ENCODE data around the gene HELZ. TPM values are rescaled to one million over a fixed set of nuclear protein-coding genes. Genes with fewer than 3 reads are reported as not detected.

Gene HELZ
- total and polyA plus RNA-seq, 5 donors, result 5.6 to 43.9 (median 37.2) TPM

DNA sequence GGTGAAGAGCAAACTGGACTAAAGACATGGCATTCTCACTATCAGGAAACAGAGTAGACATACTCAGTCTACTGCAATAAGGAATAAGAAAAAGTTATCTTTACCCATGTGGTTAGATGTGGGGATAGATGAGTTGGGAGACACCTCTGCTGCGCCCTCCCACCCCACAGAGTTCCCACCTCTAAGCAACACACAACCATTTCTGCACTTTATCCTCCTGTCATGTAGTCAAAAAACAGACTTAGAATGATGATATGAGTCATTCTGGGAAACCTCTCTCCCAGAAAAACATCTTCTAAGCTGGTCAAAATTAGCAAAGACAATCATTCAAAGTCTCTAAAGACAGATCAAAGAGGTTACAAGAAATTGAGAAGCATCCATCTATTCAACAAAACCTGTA lies 105.7 kb downstream of the HELZ start:
- WGBS, result 98% methylated on average over 1 of the region's 1 CpG
- H3K4me3 ChIP-seq (ENCODE audit: low read length), result no peak overlapping the region
- intact Hi-C loops (cut with DNase I), result no loop called here
- no peaks in the 10 kb centered on the region for H3K4me1 ChIP-seq (ENCODE audit: control insufficient read depth, insufficient read depth, low read length)
- H3K9me3 ChIP-seq (ENCODE audit: control insufficient read depth, low read length), result no peaks in the 10 kb centered on the region
- no peaks in the 10 kb centered on the region for H3K27me3 ChIP-seq (ENCODE audit: control insufficient read depth, insufficient read depth)
- H3K27ac ChIP-seq (ENCODE audit: low read length), result no peak overlapping the region
- no peak for ATAC-seq
- no peak for DNase-seq

DNA sequence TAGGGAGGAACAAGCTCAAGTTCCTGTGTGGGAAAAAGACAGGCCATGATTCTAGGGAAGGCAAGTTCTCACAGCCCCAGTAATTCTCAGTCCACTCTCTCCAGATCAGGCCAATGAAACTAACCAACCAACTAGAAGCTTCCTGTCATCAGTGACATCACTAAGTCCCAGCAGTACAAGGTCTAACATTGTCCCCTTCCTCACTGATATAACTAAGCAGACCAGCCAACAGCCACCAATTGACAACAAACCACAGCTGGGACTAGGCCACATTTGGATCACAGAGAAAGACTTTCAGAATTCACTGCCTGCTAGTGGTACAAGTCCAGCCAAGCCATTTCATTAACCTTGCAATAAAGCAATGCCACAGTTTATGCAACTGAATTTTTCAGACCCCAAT lies 106.6 kb downstream of the HELZ start:
- Histone ChIP-seq H3K9me3 (ENCODE audit: control insufficient read depth, low read length) (no peaks in the 10 kb centered on the region), H3K27ac (ENCODE audit: low read length) (no peak overlapping the region), H3K27me3 (ENCODE audit: control insufficient read depth, insufficient read depth) (no peaks in the 10 kb centered on the region), H3K4me3 (ENCODE audit: low read length) (no peak overlapping the region), H3K4me1 (ENCODE audit: control insufficient read depth, insufficient read depth, low read length) (no peaks in the 10 kb centered on the region)
- intact Hi-C loops (cut with DNase I), result no loop called here
- DNase-seq (no peak), ATAC-seq (no peak)

- Histone ChIP-seq H3K4me1 (ENCODE audit: control insufficient read depth, insufficient read depth, low read length) (no peaks in the 10 kb centered on the region), H3K27me3 (ENCODE audit: control insufficient read depth, insufficient read depth) (no peaks in the 10 kb centered on the region), H3K27ac (ENCODE audit: low read length) (no peak overlapping the region), H3K9me3 (ENCODE audit: control insufficient read depth, low read length) (no peaks in the 10 kb centered on the region), H3K4me3 (ENCODE audit: low read length) (no peak overlapping the region)
- no peak for ATAC-seq
- WGBS, result 86% methylated on average over 5 of the region's 5 CpGs
- no peak for DNase-seq
- intact Hi-C loops (cut with DNase I), result no loop called here
Measured at GRCh38 chr17:67137860-67138259, 107.1 kb downstream of the HELZ start.

DNA sequence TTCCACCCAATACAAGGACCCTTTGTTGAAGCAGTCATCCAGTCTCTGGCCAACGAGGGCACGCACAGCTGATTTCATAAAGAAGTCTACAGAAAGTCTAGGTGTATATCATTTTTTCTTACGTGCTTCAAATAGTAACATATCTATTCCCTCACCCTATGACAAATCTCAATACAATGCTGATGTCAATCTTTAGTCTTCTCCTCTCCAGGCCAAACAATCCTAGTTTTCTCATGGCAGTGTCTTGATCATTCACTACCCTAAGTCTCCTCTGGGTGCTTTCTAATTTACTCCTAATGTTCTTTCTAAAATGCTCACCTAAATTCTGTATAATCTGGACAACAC lies 108.0 kb downstream of the HELZ start:
- Histone ChIP-seq H3K4me3 (ENCODE audit: low read length) (no peak overlapping the region), H3K27ac (ENCODE audit: low read length) (no peak overlapping the region), H3K4me1 (ENCODE audit: control insufficient read depth, insufficient read depth, low read length) (no peaks in the 10 kb centered on the region), H3K9me3 (ENCODE audit: control insufficient read depth, low read length) (no peaks in the 10 kb centered on the region), H3K27me3 (ENCODE audit: control insufficient read depth, insufficient read depth) (no peaks in the 10 kb centered on the region)
- intact Hi-C loops (cut with DNase I), result no loop called here
- ATAC-seq (no peak), DNase-seq (no peak)
- 97% methylated on average over 3 of the region's 3 CpGs for WGBS

DNA sequence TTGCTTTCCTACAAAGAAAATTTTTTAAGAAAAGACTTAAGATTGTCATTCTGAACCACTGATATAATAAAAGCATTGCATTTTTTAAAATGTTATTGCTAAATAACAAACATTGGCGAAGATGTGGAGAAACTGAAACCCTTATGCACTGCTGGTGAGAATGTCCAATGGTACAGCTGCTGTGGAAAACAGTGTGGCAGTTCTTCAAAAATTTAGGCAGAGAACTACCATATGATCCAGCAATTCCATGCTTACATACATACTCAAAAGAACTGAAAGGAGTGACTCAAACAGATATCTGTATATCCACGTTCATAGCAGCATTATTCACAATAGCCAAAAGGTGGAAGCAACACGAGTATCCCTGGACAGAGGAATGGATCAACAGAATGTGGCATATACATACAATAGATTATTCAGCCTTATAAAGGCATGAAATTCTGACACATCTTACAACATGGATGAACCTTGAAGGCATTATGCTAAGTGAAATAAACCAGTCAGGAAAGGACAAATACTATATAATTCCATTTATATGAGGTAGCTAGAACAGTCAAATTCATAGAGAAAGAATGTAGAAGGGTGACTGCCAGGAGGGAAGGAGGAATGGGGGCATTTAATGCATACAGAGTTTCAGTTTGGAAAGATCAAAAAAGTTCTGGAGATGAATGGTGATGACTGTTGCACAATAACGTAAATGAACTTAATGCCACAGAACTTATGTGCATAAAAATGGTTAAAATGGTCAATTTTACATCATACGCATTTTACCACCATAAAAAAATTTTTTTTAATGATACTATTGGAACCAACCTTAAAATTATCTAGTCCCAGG lies 108.6 kb downstream of the HELZ start:
- no peak for ATAC-seq
- Histone ChIP-seq H3K9me3 (ENCODE audit: control insufficient read depth, low read length) (no peaks in the 10 kb centered on the region), H3K27ac (ENCODE audit: low read length) (no peak overlapping the region), H3K4me1 (ENCODE audit: control insufficient read depth, insufficient read depth, low read length) (no peaks in the 10 kb centered on the region), H3K4me3 (ENCODE audit: low read length) (no peak overlapping the region), H3K27me3 (ENCODE audit: control insufficient read depth, insufficient read depth) (no peaks in the 10 kb centered on the region)
- WGBS, result 87% methylated on average over 5 of the region's 5 CpGs
- intact Hi-C loops (cut with DNase I), result no loop called here
- DNase-seq, result no peak

- no peaks in the 10 kb centered on the region for H3K27me3 ChIP-seq (ENCODE audit: control insufficient read depth, insufficient read depth)
- no peak overlapping the region for H3K27ac ChIP-seq (ENCODE audit: low read length)
- H3K4me3 ChIP-seq (ENCODE audit: low read length), result no peak overlapping the region
- H3K9me3 ChIP-seq (ENCODE audit: control insufficient read depth, low read length), result no peaks in the 10 kb centered on the region
- DNase-seq (no peak), ATAC-seq (no peak)
- no peaks in the 10 kb centered on the region for H3K4me1 ChIP-seq (ENCODE audit: control insufficient read depth, insufficient read depth, low read length)
- intact Hi-C loops (cut with DNase I), result no loop called here
Measured at GRCh38 chr17:67133161-67133560, 111.8 kb downstream of the HELZ start.

DNA sequence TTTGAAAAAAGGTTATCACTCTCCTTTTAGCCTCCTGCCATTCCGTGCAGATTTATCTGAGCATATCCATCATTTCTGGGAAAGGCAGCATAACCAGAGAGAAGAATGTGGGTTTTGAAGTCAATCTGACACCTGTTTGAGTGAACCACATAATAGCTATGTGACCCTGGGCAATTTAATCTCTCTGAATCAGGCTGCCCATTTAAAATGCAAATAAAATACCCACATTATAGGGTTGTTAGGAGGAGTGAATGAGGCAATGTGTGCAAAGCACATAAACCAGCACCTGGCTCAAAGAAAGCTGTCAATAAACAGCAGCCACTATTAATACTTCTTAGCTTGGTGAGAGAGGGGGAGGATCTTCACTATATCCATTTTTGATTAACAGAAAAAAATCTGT lies 112.6 kb downstream of the HELZ start:
- ATAC-seq (no peak), DNase-seq (no peak)
- Histone ChIP-seq H3K4me1 (ENCODE audit: control insufficient read depth, insufficient read depth, low read length) (no peaks in the 10 kb centered on the region), H3K9me3 (ENCODE audit: control insufficient read depth, low read length) (no peaks in the 10 kb centered on the region), H3K4me3 (ENCODE audit: low read length) (no peak overlapping the region), H3K27me3 (ENCODE audit: control insufficient read depth, insufficient read depth) (no peaks in the 10 kb centered on the region), H3K27ac (ENCODE audit: low read length) (no peak overlapping the region)
- intact Hi-C loops (cut with DNase I), result no loop called here
- 84% methylated on average over 1 of the region's 1 CpG for WGBS

DNA sequence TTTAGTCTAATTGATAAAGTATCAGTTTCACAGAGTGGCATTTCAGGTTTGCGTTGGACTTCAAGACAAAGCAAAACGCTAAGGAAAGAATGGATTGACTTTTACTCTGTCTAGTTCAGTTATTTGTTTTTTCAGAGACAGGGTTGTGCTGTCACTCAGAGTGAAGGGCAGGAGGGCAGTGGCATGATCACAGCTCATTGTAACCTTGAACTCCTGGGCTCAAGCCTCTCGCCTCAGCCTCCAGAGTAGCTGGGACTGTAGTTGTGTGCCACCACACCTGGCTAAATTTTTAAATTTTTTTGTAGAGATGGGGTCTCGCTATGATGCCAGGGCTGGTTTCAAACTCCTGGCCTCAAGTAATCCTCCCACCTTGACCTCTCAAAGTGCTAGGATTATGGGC lies 114.2 kb downstream of the HELZ start:
- H3K27ac ChIP-seq (ENCODE audit: low read length), result no peak overlapping the region
- intact Hi-C loops (cut with DNase I), result no loop called here
- no peaks in the 10 kb centered on the region for H3K9me3 ChIP-seq (ENCODE audit: control insufficient read depth, low read length)
- no peak overlapping the region for H3K4me3 ChIP-seq (ENCODE audit: low read length)
- WGBS, result 95% methylated on average over 4 of the region's 4 CpGs
- H3K4me1 ChIP-seq (ENCODE audit: control insufficient read depth, insufficient read depth, low read length), result no peaks in the 10 kb centered on the region
- ATAC-seq (no peak), DNase-seq (no peak)
- no peaks in the 10 kb centered on the region for H3K27me3 ChIP-seq (ENCODE audit: control insufficient read depth, insufficient read depth)

DNA sequence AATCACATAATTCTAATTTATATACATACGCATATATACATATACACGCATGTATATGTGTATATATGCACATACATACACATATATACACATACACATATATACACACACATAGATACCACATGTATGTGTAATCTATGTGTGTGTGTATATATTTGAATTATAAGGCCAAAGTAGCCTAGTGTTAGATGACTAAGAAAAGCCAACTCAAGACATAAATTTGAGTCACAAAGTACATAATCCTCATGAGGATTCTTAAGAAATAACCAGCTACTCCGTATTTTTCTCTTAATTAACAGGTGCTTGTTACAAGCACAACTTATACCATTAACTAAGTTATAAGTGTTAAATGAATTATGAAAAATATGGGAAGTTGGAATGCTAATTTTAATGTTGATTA lies 115.7 kb downstream of the HELZ start:
- Histone ChIP-seq H3K4me3 (ENCODE audit: low read length) (no peak overlapping the region), H3K4me1 (ENCODE audit: control insufficient read depth, insufficient read depth, low read length) (no peaks in the 10 kb centered on the region), H3K27ac (ENCODE audit: low read length) (no peak overlapping the region), H3K27me3 (ENCODE audit: control insufficient read depth, insufficient read depth) (no peaks in the 10 kb centered on the region), H3K9me3 (ENCODE audit: control insufficient read depth, low read length) (no peaks in the 10 kb centered on the region)
- DNase-seq (no peak), ATAC-seq (no peak)
- WGBS, result 95% methylated on average over 3 of the region's 3 CpGs
- intact Hi-C loops (cut with DNase I), result no loop called here

- 91% methylated on average over 3 of the region's 3 CpGs for WGBS
- ATAC-seq (no peak), DNase-seq (no peak)
- Histone ChIP-seq H3K27me3 (ENCODE audit: control insufficient read depth, insufficient read depth) (no peaks in the 10 kb centered on the region), H3K9me3 (ENCODE audit: control insufficient read depth, low read length) (no peaks in the 10 kb centered on the region), H3K27ac (ENCODE audit: low read length) (no peak overlapping the region), H3K4me3 (ENCODE audit: low read length) (no peak overlapping the region), H3K4me1 (ENCODE audit: control insufficient read depth, insufficient read depth, low read length) (no peaks in the 10 kb centered on the region)
- intact Hi-C loops (cut with DNase I), result no loop called here
Measured at GRCh38 chr17:67128700-67129099, 116.3 kb downstream of the HELZ start.

DNA sequence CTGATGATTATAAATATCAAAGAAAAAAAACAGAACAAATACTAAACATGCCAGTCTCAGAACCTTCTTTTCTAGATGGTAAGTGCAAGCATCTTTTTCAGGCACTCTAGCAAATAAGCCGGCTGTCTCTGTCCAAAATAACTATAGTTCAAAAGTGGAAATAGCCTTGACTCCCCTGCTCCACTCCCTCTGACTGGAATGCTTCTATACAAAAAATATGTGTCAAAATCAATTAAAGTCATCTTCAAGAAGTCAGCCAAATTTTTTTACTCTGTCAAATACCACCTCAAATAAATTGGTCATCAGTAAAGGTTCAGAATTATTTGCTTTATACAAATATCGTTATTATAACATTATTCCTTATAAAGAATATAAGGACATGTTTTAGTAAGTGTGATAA lies 117.1 kb downstream of the HELZ start:
- Histone ChIP-seq H3K4me3 (ENCODE audit: low read length) (no peak overlapping the region), H3K27me3 (ENCODE audit: control insufficient read depth, insufficient read depth) (no peaks in the 10 kb centered on the region), H3K27ac (ENCODE audit: low read length) (no peak overlapping the region), H3K4me1 (ENCODE audit: control insufficient read depth, insufficient read depth, low read length) (no peaks in the 10 kb centered on the region), H3K9me3 (ENCODE audit: control insufficient read depth, low read length) (no peaks in the 10 kb centered on the region)
- intact Hi-C loops (cut with DNase I), result no loop called here
- ATAC-seq (no peak), DNase-seq (no peak)
- WGBS, result 91% methylated on average over 2 of the region's 2 CpGs

GRCh38 chr17:67126983-67127382 lies 118.0 kb downstream of the HELZ start:
- ATAC-seq, result no peak
- H3K27ac ChIP-seq (ENCODE audit: low read length), result no peak overlapping the region
- no peak for DNase-seq
- H3K9me3 ChIP-seq (ENCODE audit: control insufficient read depth, low read length), result no peaks in the 10 kb centered on the region
- H3K27me3 ChIP-seq (ENCODE audit: control insufficient read depth, insufficient read depth), result no peaks in the 10 kb centered on the region
- H3K4me1 ChIP-seq (ENCODE audit: control insufficient read depth, insufficient read depth, low read length), result no peaks in the 10 kb centered on the region
- intact Hi-C loops (cut with DNase I), result no loop called here
- 85% methylated on average over 2 of the region's 2 CpGs for WGBS
- no peak overlapping the region for H3K4me3 ChIP-seq (ENCODE audit: low read length)
